Measurements from ENCODE around the gene GNG3.

The GNG3 gene

DNA sequence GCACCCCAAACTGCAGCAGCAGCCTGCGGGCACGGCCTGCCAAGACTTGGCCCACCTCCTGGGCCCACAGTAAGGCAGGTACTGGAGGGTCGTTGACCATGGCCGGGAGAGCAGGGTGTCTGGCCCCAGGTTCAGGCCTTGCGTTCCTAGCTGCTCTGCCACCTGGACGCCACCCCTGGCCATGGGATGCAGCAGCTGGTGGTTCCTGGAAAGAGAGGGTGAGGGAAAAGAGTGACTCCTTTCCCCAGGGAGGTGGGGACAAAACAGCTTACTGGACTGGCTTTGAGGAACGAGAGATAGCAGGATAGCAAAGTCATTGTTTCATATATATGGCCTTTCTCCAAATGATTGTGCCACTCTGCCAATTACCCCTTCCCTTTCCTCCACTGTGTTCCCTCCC, 2.1 kb upstream of the GNG3 start:
- no peak for TF ChIP-seq ZNF274 (IDR thresholded peaks at IDR 0.05; ENCODE audit: low read depth, low read length)
- peak overlapping the region; percentile 68 for H3K4me3 ChIP-seq (ENCODE audit: low read length)

DNA sequence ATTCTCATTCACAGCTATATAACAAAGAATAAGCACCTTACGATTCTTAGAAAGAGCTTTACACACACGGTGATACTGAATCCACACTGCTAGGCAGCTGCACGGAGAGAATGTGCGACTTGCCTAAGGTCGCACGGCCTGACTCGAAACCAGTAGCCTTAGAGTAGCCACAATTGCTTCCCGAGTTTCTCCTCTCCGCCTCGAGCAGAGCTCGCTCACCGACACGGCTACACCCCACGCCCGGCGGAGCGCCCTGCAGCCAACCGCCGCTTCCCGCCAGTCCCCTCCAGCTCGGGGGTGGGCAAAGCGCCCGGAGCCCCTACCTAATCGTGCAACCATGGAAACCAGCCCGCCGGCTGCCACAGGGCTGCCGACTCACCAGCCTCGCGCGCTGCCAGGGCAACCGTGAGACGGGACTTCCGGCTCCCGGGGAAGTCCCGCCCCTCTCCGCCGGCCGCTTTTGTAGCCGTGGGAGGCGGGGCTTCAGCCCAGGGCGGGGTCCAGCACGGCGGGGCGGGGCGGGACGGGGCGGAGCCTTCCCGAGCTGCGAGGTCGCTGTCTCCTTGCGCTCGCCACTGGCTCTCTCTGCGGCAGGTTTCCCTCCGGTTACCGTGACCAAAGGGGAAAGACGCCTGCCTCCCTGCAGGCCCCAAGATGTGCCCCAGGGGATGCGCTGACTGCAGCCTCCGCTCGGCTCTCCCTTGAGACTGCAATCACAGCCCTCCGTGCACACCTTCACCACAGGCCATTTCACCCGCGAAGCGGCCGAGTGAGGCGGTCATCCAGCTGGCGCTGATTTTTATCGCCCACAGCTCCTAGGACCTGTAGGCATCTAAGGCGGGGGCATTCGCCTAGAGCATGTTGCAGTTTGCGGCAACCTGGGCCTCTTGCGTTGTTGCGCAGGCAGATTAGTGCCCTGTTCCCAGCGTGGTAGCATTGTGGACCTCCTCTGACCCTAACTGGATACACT, 1.3 kb upstream of the GNG3 start:
- TF ChIP-seq ZNF274 (IDR thresholded peaks at IDR 0.05; ENCODE audit: low read depth, low read length), result no peak
- H3K4me3 ChIP-seq (ENCODE audit: low read length), result peak overlapping the region; percentile 68

DNA sequence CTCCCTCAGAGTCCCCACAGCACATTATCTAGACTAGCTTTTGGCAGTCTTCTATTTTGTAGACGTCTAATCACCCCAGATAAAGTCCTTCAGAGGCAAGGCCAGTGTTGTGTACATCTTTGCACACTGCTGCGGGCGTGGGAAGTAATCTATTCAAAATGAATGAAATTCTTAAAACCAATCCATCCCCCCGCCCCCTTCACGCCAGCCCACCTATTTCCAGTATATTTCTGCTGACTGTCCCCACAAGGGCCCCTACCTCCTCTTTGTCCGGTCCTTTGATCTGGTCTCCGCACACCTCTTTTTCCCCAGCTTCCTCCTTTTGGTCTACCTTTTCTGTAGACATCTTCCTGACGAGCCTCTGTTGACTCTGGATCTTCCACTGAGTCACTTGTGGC, 627 bp upstream of the GNG3 start:
- no peak for TF ChIP-seq ZNF274 (IDR thresholded peaks at IDR 0.05; ENCODE audit: low read depth, low read length)
- peak overlapping the region; percentile 37; the same call in 1 of the 2 replicates for H3K4me3 ChIP-seq (ENCODE audit: low read length)

DNA sequence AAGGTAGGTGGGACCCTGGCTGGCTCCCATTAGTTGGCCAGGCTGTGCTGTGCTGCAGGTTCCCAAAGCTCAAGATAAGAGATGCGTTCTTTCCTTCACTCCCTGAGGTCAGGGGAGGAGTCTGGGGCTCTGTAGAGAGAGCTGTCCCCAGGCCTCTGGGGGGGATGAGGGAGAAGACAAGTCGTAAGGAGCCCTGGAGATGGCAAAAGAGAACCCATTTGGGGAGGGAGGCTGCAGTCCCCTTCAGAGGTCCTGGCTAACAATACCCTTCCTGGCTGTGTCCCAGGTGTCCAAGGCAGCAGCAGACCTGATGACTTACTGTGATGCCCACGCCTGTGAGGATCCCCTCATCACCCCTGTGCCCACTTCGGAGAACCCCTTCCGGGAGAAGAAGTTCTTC, 916 bp downstream of the GNG3 start:
- TF ChIP-seq ZNF274 (IDR thresholded peaks at IDR 0.05; ENCODE audit: low read depth, low read length), result no peak
- H3K4me3 ChIP-seq (ENCODE audit: low read length), result peak overlapping the region; percentile 63; the same call in 1 of the 2 replicates

DNA sequence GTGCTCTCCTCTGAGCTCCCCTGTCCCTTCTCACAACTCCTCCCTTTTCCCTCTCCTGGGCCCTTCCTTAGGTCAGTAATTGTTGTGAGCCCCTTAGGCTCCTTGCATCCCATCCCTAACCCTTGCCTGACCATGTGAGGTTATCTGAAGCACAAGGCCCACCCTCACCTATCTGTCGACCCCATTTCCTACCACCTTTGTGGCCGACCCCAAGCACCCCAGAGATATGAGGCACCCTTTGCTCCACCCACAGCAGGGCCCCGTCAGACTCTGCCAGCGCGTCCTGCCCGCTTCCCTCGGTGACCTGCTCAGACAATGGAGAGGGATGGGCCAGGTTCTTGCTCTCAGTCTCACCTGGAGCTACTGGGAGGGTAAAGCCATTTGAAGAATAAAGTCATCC, 1.3 kb downstream of the GNG3 start:
- TF ChIP-seq ZNF274 (IDR thresholded peaks at IDR 0.05; ENCODE audit: low read depth, low read length), result no peak
- peak overlapping the region; percentile 63; the same call in 1 of the 2 replicates for H3K4me3 ChIP-seq (ENCODE audit: low read length)

DNA sequence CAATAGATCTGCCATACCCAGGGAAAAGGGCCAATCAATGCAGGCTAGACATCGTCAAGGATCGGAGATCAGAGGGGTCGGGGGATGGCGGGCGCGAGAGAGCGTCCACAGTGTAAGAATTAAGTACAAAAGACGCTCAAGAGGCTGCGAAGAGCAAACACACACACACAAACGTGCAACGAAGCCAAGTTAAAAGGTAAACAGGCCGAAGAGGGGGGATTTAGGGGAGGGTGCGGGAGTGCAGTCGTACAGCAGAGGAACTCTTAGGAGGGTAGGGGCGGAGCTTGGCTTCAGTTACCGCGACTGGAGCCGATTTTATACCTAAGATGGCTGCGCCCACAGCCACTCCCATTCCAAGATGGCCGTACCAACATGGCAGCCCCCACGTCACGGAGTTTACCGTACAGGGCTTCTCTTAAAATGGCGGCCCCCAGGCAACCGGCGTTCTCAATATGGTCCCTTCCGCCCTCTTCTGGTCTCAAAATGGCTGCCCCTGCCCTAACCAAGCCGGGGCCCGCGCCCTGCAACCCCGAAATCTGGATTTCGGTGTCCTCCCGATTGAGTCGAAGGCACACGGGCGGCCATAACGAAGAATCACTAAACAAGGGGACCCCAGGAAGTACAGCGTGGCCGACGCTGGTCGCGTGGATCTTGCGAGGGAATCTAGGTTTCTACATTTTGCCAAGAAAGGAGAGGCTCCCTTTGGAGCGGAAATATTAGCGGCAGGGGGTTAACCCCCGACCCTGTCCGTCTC, 1.9 kb downstream of the GNG3 start:
- TF ChIP-seq ZNF274 (IDR thresholded peaks at IDR 0.05; ENCODE audit: low read depth, low read length), result no peak
- peak overlapping the region; percentile 63; the same call in 1 of the 2 replicates for H3K4me3 ChIP-seq (ENCODE audit: low read length)

DNA sequence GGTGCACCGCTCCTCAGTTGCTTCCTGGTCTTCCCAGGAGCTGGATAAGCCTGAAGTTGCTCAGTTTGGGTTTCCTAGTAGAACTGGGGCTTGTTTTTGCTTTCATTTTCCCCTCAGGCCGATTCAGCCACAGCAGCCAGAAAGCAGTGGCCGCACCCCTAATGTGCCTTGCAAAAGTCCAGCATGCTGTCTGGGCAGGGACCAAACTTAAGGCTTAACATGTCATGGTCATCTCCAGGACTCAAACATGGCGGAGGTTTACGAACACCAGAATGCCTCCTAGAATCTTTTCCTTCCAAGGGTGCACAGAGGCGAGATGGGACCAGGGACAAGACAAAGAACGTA, 2.5 kb downstream of the GNG3 start:
- TF ChIP-seq ZNF274 (IDR thresholded peaks at IDR 0.05; ENCODE audit: low read depth, low read length), result no peak
- peak overlapping the region; percentile 57; the same call in 1 of the 2 replicates for H3K4me3 ChIP-seq (ENCODE audit: low read length)

DNA sequence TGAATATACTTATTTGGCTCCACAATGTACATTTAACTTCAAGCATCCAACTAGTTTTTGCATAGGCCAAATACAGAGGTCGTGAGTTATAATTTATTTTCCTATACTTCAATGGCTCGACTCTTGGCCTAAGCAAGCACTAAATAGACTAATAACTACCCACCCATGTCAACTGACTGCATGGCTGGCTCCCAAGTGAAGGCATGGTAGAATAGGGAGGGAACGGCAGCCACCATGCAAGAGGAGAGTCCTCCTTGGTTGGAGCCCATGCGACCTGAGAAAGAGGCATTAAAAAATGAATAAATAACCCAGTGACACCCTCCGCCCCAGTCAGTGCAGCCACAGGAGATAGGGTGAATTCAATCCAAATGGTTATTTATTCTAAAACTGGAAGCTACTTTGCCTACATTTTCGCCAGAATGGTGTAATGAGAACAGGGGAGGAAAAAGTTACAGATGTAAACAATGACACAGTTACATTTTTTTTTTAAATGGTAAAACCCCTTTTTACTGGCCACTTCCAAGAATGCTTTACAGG, 4.9 kb downstream of the GNG3 start:
- TF ChIP-seq ZNF274 (IDR thresholded peaks at IDR 0.05; ENCODE audit: low read depth, low read length), result no peak
- H3K4me3 ChIP-seq (ENCODE audit: low read length), result no peak overlapping the region

DNA sequence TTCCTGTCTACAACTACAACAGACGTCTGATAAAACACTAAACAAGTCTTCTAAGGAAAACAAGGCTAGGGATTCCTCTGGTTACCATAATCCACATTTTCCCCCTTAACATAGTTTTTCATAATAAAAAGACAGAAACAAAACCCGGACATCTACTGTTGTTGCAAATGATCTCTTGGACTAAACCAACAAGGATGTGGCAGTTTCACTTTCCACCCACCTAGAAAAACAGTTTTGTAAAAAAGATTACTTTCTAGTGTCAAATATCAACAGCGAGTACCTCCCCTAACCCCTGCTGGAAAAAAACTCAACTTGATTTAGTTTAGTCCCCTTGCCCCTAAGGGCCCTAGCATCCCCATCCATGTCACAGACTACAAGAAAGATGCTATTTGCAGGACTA, 5.4 kb downstream of the GNG3 start:
- H3K4me3 ChIP-seq (ENCODE audit: low read length), result no peak overlapping the region
- no peak for TF ChIP-seq ZNF274 (IDR thresholded peaks at IDR 0.05; ENCODE audit: low read depth, low read length)

DNA sequence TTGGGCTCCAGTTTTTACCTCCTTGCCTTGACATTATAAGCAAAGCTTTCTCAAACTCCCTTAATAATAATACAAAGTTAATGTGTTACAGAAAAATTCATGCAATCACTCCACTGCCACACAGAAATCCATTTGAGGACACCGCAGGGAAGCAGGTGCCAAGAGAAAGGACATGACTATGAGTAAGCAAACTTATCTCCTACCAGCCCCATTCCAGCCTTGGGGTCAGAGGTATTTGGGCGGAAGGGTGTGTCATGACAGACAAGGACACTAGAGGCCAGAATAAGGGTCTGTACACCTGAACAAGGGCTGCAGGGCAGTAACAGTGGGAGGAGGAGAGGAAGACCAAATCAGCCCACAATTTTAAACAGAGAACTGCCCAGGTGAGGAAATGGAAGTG, 5.9 kb downstream of the GNG3 start:
- TF ChIP-seq ZNF274 (IDR thresholded peaks at IDR 0.05; ENCODE audit: low read depth, low read length), result no peak

DNA sequence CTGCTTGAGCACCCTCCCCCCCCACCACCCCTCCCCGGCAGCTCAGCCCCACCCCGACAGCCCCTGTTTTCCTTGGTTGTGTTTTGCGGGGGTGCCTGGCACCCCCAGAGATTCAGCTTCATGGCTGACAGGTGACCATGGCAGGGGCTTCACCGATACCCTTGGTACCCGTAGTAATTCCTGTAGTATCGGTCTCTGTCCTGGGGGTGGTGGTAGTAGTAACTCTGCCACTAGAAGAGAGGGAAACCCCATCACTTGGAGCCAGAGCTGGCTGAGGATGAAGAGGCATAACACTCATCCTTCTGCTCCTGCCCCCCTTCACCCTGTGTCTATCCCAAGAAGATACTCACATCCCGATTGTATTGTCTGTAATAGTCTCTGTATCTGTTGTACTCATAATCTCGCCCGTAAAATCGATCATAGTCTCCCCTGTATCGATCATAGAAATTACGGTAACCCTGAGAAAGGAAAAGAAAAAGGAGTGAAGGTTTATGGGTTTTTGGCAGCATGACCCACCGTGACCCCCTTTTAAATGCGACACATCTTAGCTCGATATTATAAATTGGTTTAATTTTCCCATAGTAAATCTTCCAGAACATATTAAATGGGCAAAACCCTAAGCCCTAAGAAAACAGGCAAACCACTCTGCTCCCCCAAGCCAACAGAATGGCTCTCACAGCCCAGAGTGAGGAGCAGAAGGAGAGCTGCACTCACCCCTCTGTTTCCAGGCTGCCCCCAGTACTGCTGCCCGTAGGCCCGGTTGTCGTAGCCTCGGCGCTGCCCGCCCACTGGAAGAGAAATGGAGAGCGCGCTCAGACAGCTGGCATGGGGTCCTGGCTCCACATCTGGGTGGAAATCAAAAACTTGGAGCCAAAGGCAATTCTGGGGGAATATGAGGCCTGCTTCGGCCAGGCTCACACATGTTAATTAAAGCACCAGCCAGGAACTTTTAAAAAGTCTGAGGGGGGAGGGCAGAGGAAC, 8.0 kb downstream of the GNG3 start:
- TF ChIP-seq ZNF274 (IDR thresholded peaks at IDR 0.05; ENCODE audit: low read depth, low read length), result no peak
- H3K4me3 ChIP-seq (ENCODE audit: low read length), result no peak overlapping the region

More for the DNA sequence above, 5.9 kb downstream of the GNG3 start:
- H3K4me3 ChIP-seq (ENCODE audit: low read length), result no peak overlapping the region

DNA sequence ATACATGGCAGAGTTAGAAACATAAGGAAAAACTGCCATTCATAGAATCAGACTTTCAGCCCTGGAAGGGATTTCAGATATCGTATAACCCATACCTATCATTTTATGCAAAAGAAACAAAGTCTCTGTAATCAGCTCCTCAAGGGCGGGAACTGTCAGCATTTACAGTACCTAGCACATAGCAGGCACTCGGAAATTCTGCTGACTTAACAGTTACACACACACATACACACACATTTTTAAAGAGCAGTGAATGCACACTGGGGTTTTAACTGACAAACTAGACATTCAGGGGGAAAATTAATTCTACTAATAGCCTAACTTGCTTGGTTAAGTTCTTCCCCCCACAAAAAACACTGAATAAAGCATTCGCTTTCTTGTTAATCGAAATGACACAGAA, 8.7 kb downstream of the GNG3 start:
- H3K4me3 ChIP-seq (ENCODE audit: low read length), result no peak overlapping the region
- TF ChIP-seq ZNF274 (IDR thresholded peaks at IDR 0.05; ENCODE audit: low read depth, low read length), result no peak

DNA sequence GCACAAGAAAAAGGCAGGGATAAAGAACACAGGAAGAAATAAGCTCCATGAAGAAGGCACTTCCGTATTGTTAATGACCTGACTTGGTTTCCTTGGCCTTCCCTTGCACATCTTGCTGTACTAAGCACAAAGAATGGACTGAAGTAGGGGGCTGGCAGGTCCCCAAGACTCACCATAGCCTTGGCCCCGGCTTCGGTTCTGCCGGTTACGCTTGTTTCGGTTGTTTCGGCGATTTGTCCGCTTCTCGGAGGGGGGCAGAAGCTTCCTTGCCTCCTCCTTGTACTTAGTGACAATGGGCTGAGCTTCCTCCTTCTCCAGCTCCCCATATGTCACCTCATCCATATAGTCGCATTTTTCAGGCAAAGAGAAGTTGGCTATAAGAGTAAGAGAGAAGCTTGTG, 9.3 kb downstream of the GNG3 start:
- no peak overlapping the region for H3K4me3 ChIP-seq (ENCODE audit: low read length)
- TF ChIP-seq ZNF274 (IDR thresholded peaks at IDR 0.05; ENCODE audit: low read depth, low read length), result no peak
